T-cell (primary cell): Measurements from ENCODE around the gene NCOR2. TPM values are rescaled to one million over a fixed set of nuclear protein-coding genes. Genes with fewer than 3 reads are reported as not detected.

Experiments
- ATAC-seq, 4 experiments: fragments of 200-7000 bp in 3 of 4; fragments of 150-1000 bp in 1 of 4; cut with Tn5 transposase; replicated peaks in 1 of 4; 1 replicate in 3 of 4; 2 replicates in 1 of 4; pipeline ENCODE4 v1.10.0; 2021; ENCODE audit warnings: moderate library complexity in 3 of 4, mild to moderate bottlenecking in 2 of 4, moderate number of reproducible peaks in 1 of 4
- CTCF ChIA-PET, 2 donors: fragments of 300-600 bp; sonication (Branson Sonifier 250); formaldehyde crosslinking; loops; one replicate each; lab custom pipeline; 2022; ENCODE audit warnings: antibody characterized with exemption in 2 of 2; lab: Charles Lee
- POLR2A ChIA-PET, 2 donors: fragments of 300-600 bp; sonication (Branson Sonifier 250); formaldehyde crosslinking; loops; one replicate each; lab custom pipeline; 2022; ENCODE audit warnings: antibody characterized with exemption in 2 of 2; lab: Charles Lee
- DNase-seq, 35 experiments: peaks; one replicate each; pipeline versions ENCODE4 v3.0.0 to v3.0.0-alpha.2; 2013 to 2023
- H3K27ac ChIP-seq: one replicate; pipeline ENCODE4 v1.5.1; 2013; ENCODE audit warnings: low read length
- H3K27me3 ChIP-seq, 2 experiments: replicated peaks in 1 of 2; 1 replicate in 1 of 2; 2 replicates in 1 of 2; pipeline versions ENCODE4 v1.6.1 to v1.7.0; 2013; ENCODE audit warnings: low read length in 1 of 2, mixed read lengths in 1 of 2; ENCODE audit not compliant: control insufficient read depth in 2 of 2, insufficient read depth in 2 of 2; ENCODE audit errors: extremely low read depth in 1 of 2
- H3K36me3 ChIP-seq, 2 donors: 1 replicate in 1 of 2; 2 replicates in 1 of 2; pipeline versions ENCODE4 v1.6.1 to v1.7.0; 2013; ENCODE audit warnings: low read length in 1 of 2; ENCODE audit not compliant: control insufficient read depth in 2 of 2, insufficient read depth in 1 of 2; ENCODE audit errors: extremely low read depth in 1 of 2
- H3K4me1 ChIP-seq, 2 experiments: 1 replicate in 1 of 2; 2 replicates in 1 of 2; pipeline versions ENCODE4 v1.6.1 to v1.7.0; 2013; ENCODE audit warnings: low read length in 2 of 2, mixed read lengths in 1 of 2; ENCODE audit not compliant: insufficient read depth in 2 of 2, control insufficient read depth in 1 of 2; ENCODE audit errors: extremely low read depth in 1 of 2
- H3K4me3 ChIP-seq, 2 donors: 1 replicate in 1 of 2; 2 replicates in 1 of 2; pipeline versions ENCODE4 v1.5.1 to v1.7.0; 2013; ENCODE audit warnings: mild to moderate bottlenecking in 2 of 2, low read length in 1 of 2, moderate library complexity in 1 of 2; ENCODE audit not compliant: control insufficient read depth in 1 of 2; ENCODE audit errors: extremely low read depth in 1 of 2
- H3K9me3 ChIP-seq: 2 replicates; pipeline ENCODE4 v1.7.0; 2013
- H3K27ac Mint-ChIP-seq, 2 donors: one replicate each; pipeline ENCODE4 v1.8.0; 2020 to 2021; ENCODE audit warnings: mild to moderate bottlenecking in 2 of 2, mixed read lengths in 2 of 2
- H3K27me3 Mint-ChIP-seq, 2 donors: one replicate each; pipeline ENCODE4 v1.8.0; 2021 to 2022; ENCODE audit warnings: mixed read lengths in 2 of 2
- H3K36me3 Mint-ChIP-seq: one replicate; pipeline ENCODE4 v1.8.0; 2021; ENCODE audit warnings: mixed read lengths
- H3K4me1 Mint-ChIP-seq, 3 donors: one replicate each; pipeline ENCODE4 v1.8.0; 2020 to 2022; ENCODE audit warnings: mixed read lengths in 3 of 3, mild to moderate bottlenecking in 1 of 3
- H3K4me3 Mint-ChIP-seq, 3 donors: one replicate each; pipeline ENCODE4 v1.8.0; 2020 to 2022; ENCODE audit warnings: mild to moderate bottlenecking in 3 of 3, mixed read lengths in 3 of 3, moderate library complexity in 3 of 3
- H3K9me3 Mint-ChIP-seq, 3 donors: one replicate each; pipeline ENCODE4 v1.8.0; 2020 to 2022; ENCODE audit warnings: mixed read lengths in 3 of 3
- WGBS: methylation state at CpG from one replicate; pipeline ENCODE4 v1.1.5; 2013; ENCODE audit warnings: missing lambda C conversion rate; ENCODE audit not compliant: insufficient coverage; 5-methylcytosine and 5-hydroxymethylcytosine counted together
- total RNA-seq, 35 experiments: library from RNA in 6 of 35; stranded (reverse) in 6 of 35; fragments of 120-200 nt in 1 of 35; gene quantifications; one replicate each; pipeline versions ENCODE4 v1.2.1 to v1.2.4 and lab custom pipeline; 2013 to 2026

The NCOR2 gene
- total RNA-seq, 5 donors from 2014 or later (not counting 1 experiment from before 2014, with no cell fraction given): 108 to 140 (median 127) TPM

DNA sequence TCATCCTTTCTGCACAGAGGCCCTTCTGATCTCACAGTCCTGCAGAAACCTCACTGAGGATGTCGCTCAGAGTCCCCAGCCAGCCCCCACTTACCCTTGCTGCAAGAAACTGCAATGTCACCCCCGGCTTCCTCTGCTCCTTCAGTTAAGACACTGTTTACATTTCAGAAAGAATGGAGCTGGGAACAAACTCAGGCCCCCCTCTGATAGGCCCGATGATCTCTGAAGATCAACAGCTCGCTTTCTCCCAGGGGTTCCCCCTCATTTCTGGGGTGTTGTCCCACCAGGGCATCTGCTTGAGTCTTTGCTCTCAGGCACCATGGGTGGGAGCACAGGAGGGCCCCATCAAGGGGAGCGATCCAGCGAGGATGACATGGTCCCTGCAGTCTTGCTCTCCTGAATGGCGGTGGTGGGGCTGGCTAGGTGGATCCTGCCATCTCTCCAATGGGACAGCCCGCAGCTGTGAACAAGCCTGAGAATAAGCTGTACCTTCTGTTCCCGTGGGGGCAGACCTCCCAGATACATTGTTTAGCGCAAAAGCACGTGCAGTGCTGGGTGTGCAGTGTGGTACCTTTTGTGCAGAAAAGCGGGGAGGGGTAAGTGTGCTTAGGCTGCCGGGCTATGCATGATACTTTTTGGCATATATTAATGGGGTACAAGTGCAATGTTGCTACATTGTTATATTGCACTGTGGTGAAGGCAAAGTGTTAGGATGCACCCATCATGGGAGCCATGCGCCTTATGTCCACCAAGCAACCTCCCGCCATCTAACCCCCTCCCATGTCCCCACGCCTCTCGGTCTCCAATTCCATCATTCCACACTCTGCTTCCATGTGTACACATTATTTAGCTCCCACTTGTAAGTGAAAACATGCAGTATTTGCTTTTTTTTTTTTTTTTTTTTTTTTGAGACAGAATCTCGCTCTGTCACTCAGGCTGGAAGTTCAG lies 6.7 kb upstream of the NCOR2 start:
- DNase-seq (no peak), ATAC-seq (peak in 1 of 4 experiments; percentile 19)
- Histone ChIP-seq H3K4me1 (peaks cover 0 to under 1% of the 10 kb centered on the region in 2 experiments), H3K27ac (no peak overlapping the region), H3K4me3 (no peak overlapping the region), H3K27me3 (no peaks in the 10 kb centered on the region), H3K9me3 (no peaks in the 10 kb centered on the region), H3K36me3 (no peaks in the 10 kb centered on the region)
- CTCF ChIA-PET: interaction anchor here (0.6 kb wide), 4 partner anchors 13 to 878 kb away, joined by 3 to 4 read pairs (median 3); no protein-coding TSS in a partner anchor
- H3K4me1 Mint-ChIP-seq: no peaks in the 10 kb centered on the region
- POLR2A ChIA-PET: no interaction called here
- H3K27me3 Mint-ChIP-seq: no peaks in the 10 kb centered on the region
- H3K36me3 Mint-ChIP-seq: no peaks in the 10 kb centered on the region
- H3K27ac Mint-ChIP-seq: no peak overlapping the region
- no peaks in the 10 kb centered on the region for H3K9me3 Mint-ChIP-seq
- 65% methylated on average over 12 of the region's 18 CpGs for WGBS
- no peak overlapping the region for H3K4me3 Mint-ChIP-seq

DNA sequence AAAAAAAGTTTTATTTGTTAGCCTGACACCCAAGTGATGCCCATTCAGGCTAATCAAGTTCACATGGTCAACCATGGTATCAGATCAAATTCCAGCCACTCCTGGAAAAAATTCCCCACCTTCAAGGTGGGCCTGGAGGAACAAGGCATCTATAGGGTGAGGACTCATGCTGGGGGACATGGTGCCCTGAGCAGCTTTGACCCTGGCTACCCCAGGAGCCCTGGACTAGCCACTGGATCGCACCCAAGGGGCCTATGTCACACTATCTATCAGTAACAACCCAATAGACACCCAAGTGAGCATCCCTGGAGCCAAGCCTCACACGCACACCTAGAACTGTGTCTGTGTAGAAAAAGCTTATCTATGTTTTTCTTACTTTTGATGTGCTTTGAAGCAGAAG lies 4.1 kb upstream of the NCOR2 start:
- DNase-seq (no peak), ATAC-seq (no peak)
- Histone ChIP-seq H3K9me3 (no peaks in the 10 kb centered on the region), H3K27ac (no peak overlapping the region), H3K36me3 (no peaks in the 10 kb centered on the region), H3K4me3 (no peak overlapping the region), H3K4me1 (peaks cover 5 to 16% of the 10 kb centered on the region in 2 experiments), H3K27me3 (no peaks in the 10 kb centered on the region)
- no CpG with 5 or more reads among the region's 2 CpGs for WGBS
- Mint-ChIP-seq H3K4me1 (peaks cover 0 to 4% (median 4%) of the 10 kb centered on the region in 3 donors), H3K36me3 (no peaks in the 10 kb centered on the region), H3K27me3 (no peaks in the 10 kb centered on the region), H3K4me3 (no peak overlapping the region), H3K27ac (no peak overlapping the region), H3K9me3 (no peaks in the 10 kb centered on the region)
- ChIA-PET CTCF (interaction anchor here in 1 of 2 donors (0.6 kb wide), 1 partner anchor 10 kb away, joined by 3 read pairs; no protein-coding TSS in a partner anchor), POLR2A (no interaction called here)

DNA sequence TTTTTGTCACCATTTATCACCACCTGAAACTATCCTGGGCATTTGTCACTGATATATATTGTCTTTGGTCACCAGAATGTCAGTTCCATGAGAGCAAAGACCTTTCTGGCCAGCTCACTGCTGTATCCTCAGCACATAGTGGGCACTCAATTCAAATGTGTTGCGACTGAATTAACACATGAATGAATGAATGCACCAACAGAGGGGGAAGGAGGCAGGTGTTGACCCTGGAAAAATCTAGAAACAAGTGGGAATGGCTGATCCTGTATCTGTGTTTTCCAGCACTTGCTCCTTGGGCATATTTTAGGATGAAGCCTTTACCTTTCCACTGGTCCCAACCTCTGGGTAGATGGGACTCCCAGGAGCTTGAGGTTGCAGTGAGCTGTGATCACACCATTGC lies 3.4 kb upstream of the NCOR2 start:
- H3K4me1 Mint-ChIP-seq: peaks cover 2 to 8% (median 6%) of the 10 kb centered on the region in 3 donors

DNA sequence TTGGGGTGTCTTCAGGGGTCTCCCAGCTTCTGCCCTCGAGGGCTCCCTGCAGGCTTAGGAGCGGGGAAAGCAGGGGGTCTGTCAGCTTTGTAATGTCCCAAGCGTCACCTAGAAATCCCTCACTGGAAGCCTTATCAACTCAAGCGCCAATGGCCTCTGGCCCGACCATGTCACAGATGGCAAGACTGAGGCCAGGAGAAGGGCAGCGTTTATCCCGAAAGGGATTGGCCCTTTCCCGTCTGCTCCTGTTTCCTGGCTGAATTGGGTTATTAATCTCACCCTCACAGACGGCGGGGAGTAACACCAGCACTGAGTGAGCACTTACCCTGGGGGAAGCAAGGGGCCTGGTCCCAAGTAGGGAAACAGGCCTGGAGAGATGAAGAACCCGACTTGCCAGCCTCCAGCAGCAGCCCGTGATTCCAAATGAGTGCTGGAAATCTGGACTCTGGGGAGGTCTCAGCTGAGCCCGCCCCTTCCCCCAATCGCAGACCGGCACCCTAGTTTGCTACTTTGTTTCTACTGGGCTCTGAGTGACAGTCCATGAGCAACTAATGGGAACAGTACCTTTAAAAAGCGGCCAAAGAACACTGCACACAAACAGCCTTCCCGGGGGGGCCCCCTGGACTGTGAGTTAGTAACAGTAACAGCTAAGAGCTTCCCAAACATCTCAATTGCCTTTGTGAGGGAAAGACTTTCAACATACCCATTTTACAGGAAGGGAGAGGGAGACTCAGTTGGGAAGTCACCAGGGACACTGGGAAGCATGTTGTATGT lies 2.1 kb upstream of the NCOR2 start:
- ATAC-seq (no peak), DNase-seq (no peak)
- no peaks in the 10 kb centered on the region for H3K9me3 ChIP-seq
- Mint-ChIP-seq H3K4me3 (peak overlapping the region in 1 of 3 donors; percentile 11), H3K27me3 (no peaks in the 10 kb centered on the region), H3K9me3 (no peaks in the 10 kb centered on the region), H3K36me3 (no peaks in the 10 kb centered on the region), H3K27ac (no peak overlapping the region), H3K4me1 (peaks cover 8 to 19% (median 15%) of the 10 kb centered on the region in 3 donors)
- no peak overlapping the region for H3K4me3 ChIP-seq
- 91% methylated on average over 11 of the region's 17 CpGs for WGBS
- H3K27me3 ChIP-seq: no peaks in the 10 kb centered on the region
- H3K36me3 ChIP-seq: no peaks in the 10 kb centered on the region
- ChIA-PET POLR2A (no interaction called here), CTCF (interaction anchor here in 1 of 2 donors (0.6 to 0.7 kb wide), 2 partner anchors 81 to 361 kb away, joined by 5 to 8 read pairs; no protein-coding TSS in a partner anchor)
- H3K4me1 ChIP-seq: peaks cover 13 to 32% of the 10 kb centered on the region in 2 experiments
- no peak overlapping the region for H3K27ac ChIP-seq

More for the DNA sequence above, 3.4 kb upstream of the NCOR2 start:
- ChIA-PET POLR2A (no interaction called here), CTCF (no interaction called here)
- no peaks in the 10 kb centered on the region for H3K27me3 Mint-ChIP-seq
- H3K27ac ChIP-seq: no peak overlapping the region
- 100% methylated on average over 1 of the region's 1 CpG for WGBS
- no peaks in the 10 kb centered on the region for H3K27me3 ChIP-seq
- DNase-seq (no peak), ATAC-seq (no peak)
- H3K36me3 Mint-ChIP-seq: no peaks in the 10 kb centered on the region
- H3K4me3 Mint-ChIP-seq: no peak overlapping the region
- H3K27ac Mint-ChIP-seq: no peak overlapping the region
- H3K9me3 ChIP-seq: no peaks in the 10 kb centered on the region
- no peaks in the 10 kb centered on the region for H3K9me3 Mint-ChIP-seq
- peaks cover 5 to 20% of the 10 kb centered on the region in 2 experiments for H3K4me1 ChIP-seq
- no peaks in the 10 kb centered on the region for H3K36me3 ChIP-seq
- H3K4me3 ChIP-seq: no peak overlapping the region

DNA sequence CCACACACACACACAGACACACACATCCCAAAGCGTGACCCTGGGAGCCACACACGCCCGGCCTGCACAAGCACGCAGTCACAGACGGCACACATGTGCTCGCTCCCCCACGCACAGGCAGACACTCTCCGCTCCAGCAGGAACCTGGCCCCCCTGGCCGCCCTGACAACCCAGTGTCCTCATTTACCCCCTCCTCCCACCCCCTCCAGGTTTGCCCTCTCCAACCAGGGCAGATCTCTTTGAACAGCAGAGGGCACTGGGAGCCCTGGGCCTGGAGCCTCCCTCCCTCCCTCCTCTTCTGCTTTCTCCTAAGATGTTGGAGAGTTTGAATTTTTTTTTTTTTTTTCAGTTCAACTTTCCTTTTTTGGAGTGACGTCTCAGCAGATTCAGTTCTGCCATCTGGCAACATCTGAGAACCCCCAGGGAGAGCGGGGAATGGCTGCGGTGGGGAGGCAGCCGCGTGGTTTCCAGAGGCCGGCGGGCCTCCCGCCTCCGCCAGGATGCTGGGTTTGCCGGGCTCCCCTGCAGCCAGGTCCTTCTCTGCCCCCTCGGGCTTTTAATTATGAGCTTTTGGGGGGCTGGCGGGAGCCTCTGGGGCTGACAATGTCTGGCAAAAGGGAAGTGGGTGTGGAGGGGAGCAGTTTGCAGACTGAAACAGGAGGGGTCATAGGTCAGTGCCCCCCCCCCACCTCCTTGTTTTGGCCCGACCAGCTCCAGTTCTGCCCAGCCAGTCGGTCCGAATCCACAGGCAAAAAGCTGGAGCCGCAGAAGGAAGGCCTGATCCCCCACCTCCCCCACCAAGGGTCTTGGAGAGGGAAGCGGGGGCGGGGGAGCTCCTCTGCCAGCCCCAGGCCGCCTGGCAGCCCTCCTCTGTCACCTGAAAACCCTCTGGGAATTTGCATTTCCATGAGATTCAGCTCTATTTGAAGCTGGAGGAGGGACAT lies 1.3 kb upstream of the NCOR2 start:
- ChIA-PET CTCF (interaction anchor here in 1 of 2 donors (0.6 to 0.7 kb wide), 2 partner anchors 82 to 360 kb away, joined by 5 to 8 read pairs; no protein-coding TSS in a partner anchor), POLR2A (no interaction called here)
- Mint-ChIP-seq H3K9me3 (no peaks in the 10 kb centered on the region), H3K27me3 (no peaks in the 10 kb centered on the region), H3K4me1 (peaks cover 14 to 26% (median 23%) of the 10 kb centered on the region in 3 donors), H3K4me3 (peak overlapping the region; percentile 49 to 86 (median 77)), H3K27ac (no peak overlapping the region), H3K36me3 (no peaks in the 10 kb centered on the region)
- H3K27ac ChIP-seq: no peak overlapping the region
- H3K27me3 ChIP-seq: no peaks in the 10 kb centered on the region
- no peaks in the 10 kb centered on the region for H3K9me3 ChIP-seq
- no peaks in the 10 kb centered on the region for H3K36me3 ChIP-seq
- no peak overlapping the region for H3K4me3 ChIP-seq
- DNase-seq: peak in 4 of 35 experiments; percentile 13 to 33 (median 28)
- no peak for ATAC-seq
- WGBS: 48% methylated on average over 11 of the region's 28 CpGs
- peaks cover 17 to 40% of the 10 kb centered on the region in 2 experiments for H3K4me1 ChIP-seq
